ENCODE results near the gene KRT76.

KRT76 gene

GRCh38 chr12:52783563-52784316 lies 6.6 kb upstream of the KRT76 start:
- no peak for TF ChIP-seq CTCF (IDR thresholded peaks at IDR 0.05; ENCODE audit: extremely low read depth, missing control alignments)
- no peak for DNase-seq (ENCODE audit: low spot score)

- no peak for TF ChIP-seq CTCF (IDR thresholded peaks at IDR 0.05; ENCODE audit: extremely low read depth, missing control alignments)
- no peak for DNase-seq (ENCODE audit: low spot score)
Measured at GRCh38 chr12:52782502-52782901, 5.4 kb upstream of the KRT76 start.

DNA sequence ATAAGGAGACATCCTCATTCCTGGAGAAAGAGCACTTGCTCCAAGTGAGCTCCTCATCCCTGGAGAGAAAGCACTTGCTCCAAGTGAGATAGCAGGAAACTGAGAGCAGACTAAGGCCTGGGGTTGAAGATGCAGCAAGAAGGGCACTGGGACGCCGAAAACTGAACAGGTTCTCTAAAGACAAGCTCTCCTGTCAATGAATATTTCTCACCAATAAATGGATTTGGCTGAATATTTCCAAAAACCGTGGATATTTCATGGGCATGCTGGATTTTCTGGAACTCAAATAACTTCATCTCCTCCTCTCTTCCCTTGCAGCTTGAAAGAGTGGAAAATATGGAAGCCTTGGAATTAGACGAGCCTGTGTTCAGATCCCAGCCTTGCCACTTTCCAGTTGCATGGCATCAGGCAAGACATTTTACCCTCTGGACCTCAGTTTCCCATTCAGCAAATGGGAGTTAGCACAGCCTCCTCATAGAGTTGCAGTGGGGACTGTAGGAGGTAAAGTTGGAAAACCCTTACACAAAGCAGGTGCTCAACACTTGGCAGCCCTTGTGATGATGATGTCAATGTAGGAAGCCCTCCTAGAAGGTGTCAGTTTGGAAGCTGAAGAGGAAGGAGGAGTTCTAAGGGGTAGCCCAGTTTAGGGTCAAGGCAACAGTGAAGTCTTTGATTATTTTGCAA lies 4.4 kb upstream of the KRT76 start:
- TF ChIP-seq CTCF (IDR thresholded peaks at IDR 0.05; ENCODE audit: extremely low read depth, missing control alignments) = no peak
- no peak for DNase-seq (ENCODE audit: low spot score)

DNA sequence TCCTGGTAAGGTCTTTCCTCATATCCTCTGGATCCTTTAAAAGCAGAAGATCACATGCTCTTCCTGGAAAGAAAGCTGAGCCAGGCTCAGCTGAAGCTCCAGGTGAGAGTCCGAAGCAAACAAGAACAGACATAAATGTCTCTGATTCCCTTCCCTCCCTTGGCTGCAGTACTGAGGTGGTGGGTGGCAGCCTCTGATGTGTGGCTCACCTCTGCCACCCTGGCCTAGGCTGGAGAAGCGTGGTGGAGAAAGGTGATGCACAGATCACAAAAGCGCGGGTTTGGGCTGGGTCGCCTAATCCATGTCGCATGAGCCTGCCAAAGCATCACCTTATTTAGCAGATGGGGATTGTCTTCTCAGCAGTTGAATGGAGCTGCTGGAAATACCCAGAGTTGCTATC lies 2.8 kb upstream of the KRT76 start:
- TF ChIP-seq CTCF (IDR thresholded peaks at IDR 0.05; ENCODE audit: extremely low read depth, missing control alignments) = no peak
- no peak for DNase-seq (ENCODE audit: low spot score)

- no peak for DNase-seq (ENCODE audit: low spot score)
- no peak for TF ChIP-seq CTCF (IDR thresholded peaks at IDR 0.05; ENCODE audit: extremely low read depth, missing control alignments)
Measured at GRCh38 chr12:52778833-52779232, 1.7 kb upstream of the KRT76 start.

GRCh38 chr12:52777566-52777965 lies 421 bp upstream of the KRT76 start:
- DNase-seq (ENCODE audit: low spot score) = no peak
- TF ChIP-seq CTCF (IDR thresholded peaks at IDR 0.05; ENCODE audit: extremely low read depth, missing control alignments) = no peak

GRCh38 chr12:52776435-52776834 lies 710 bp downstream of the KRT76 start:
- no peak for TF ChIP-seq CTCF (IDR thresholded peaks at IDR 0.05; ENCODE audit: extremely low read depth, missing control alignments)

More at GRCh38 chr12:52776435-52776834, 710 bp downstream of the KRT76 start:
- no peak for DNase-seq (ENCODE audit: low spot score)
